ENCODE data around the gene NEK4. TPM values are rescaled to one million over a fixed set of nuclear protein-coding genes. Genes with fewer than 3 reads are reported as not detected.

The NEK4 gene
- polyA plus RNA-seq, 1 donor (not counting 4 experiments of a cell fraction or from before 2014, with no cell fraction given): 13.6 TPM

DNA sequence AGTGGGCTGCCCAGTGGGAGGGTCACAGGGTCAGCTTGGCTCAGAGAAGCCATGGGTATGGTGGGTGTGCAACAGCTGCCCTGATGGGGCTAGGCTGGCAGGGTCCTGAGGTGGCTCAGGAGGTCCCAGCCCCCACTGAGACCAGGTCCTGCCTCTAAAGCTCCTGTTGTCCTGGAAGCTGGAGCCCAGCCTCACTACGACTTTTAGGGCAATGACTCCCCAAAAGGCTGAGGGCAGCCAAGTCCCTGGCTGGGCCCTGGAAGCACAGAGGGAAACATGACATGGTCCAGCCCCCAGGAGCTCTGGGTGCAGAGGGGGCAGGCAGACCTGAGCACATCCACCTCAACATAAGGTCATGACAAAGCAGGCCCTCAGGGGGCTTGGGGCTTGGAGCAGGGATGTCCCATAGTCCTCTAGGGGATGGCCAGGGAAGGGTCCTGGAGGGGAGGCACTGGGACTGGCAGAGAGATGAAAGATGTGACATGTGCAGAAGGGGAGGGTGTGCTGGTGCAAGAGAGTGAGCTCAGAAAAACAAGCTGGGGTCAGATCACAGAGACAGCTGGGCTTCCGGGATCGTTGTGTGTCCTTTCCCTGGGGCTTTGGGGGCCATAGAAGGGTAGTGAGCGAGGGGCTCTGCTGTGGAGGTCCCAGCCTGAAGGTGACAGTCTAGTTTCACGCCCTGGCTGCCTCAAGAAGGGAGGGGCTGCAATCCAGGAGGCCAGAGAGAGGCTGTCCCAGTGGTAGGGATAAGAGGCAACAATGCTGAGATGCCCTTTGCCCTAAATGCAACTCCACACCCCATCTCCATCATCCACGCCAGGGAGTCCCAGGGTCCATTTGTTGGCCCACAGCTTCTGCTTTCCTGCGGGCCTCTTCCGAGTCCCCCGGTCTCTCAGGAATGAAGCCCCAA is 23.2 kb upstream of the NEK4 start:
- Histone ChIP-seq H3K27ac (ENCODE audit: control insufficient read depth, insufficient read depth, low read length) (no peak overlapping the region), H2AFZ (ENCODE audit: control insufficient read depth, low read length) (no peak overlapping the region), H3K4me1 (ENCODE audit: control insufficient read depth, extremely low read depth, insufficient read depth, low read length) (peaks cover 4% of the 10 kb centered on the region), H3K79me2 (ENCODE audit: control insufficient read depth, insufficient read depth, low read length) (no peaks in the 10 kb centered on the region), H4K20me1 (ENCODE audit: control insufficient read depth, extremely low read depth, insufficient read depth, low read length) (no peaks in the 10 kb centered on the region), H3K9me3 (ENCODE audit: control insufficient read depth, low read depth, low read length) (no peaks in the 10 kb centered on the region), H3K27me3 (ENCODE audit: control insufficient read depth, extremely low read depth, insufficient read depth, low read length) (peaks cover 13% of the 10 kb centered on the region), H3K9ac (ENCODE audit: control insufficient read depth, extremely low read depth, insufficient read depth, low read length) (no peak overlapping the region), H3K36me3 (ENCODE audit: control insufficient read depth in 2 of 2, extremely low read depth in 1 of 2, insufficient read depth in 2 of 2, low read length in 2 of 2) (no peaks in the 10 kb centered on the region), H3K4me3 (ENCODE audit: control insufficient read depth in 2 of 3, extremely low read depth in 1 of 3, insufficient read depth in 2 of 3, low read depth in 1 of 3, low read length in 3 of 3) (no peak overlapping the region), H3K9me1 (ENCODE audit: control insufficient read depth, extremely low read depth, insufficient read depth, low read length) (no peaks in the 10 kb centered on the region), H3K4me2 (ENCODE audit: control insufficient read depth, extremely low read depth, insufficient read depth, low read depth, low read length) (no peak overlapping the region)
- DNase-seq (ENCODE audit: low read depth, low spot score) (no peak), FAIRE-seq (no peak)
- TF ChIP-seq EZH2 (IDR thresholded peaks at IDR 0.05; ENCODE audit: low read length): no peak
- TF ChIP-seq, protein P1, sequence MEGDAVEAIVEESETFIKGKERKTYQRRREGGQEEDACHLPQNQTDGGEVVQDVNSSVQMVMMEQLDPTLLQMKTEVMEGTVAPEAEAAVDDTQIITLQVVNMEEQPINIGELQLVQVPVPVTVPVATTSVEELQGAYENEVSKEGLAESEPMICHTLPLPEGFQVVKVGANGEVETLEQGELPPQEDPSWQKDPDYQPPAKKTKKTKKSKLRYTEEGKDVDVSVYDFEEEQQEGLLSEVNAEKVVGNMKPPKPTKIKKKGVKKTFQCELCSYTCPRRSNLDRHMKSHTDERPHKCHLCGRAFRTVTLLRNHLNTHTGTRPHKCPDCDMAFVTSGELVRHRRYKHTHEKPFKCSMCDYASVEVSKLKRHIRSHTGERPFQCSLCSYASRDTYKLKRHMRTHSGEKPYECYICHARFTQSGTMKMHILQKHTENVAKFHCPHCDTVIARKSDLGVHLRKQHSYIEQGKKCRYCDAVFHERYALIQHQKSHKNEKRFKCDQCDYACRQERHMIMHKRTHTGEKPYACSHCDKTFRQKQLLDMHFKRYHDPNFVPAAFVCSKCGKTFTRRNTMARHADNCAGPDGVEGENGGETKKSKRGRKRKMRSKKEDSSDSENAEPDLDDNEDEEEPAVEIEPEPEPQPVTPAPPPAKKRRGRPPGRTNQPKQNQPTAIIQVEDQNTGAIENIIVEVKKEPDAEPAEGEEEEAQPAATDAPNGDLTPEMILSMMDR (optimal IDR thresholded peaks at IDR 0.05 in 1 of 3, IDR thresholded peaks at IDR 0.05 in 1 of 3, conservative IDR thresholded peaks at IDR 0.05 in 1 of 3; ENCODE audit: extremely low read depth in 1 of 3, insufficient read depth in 2 of 3, low read length in 3 of 3): no peak
- dilution Hi-C loops (cut with MboI; ENCODE audit: extremely low pct_ligation_motif_present, low sequenced_read_pairs): no loop called here

DNA sequence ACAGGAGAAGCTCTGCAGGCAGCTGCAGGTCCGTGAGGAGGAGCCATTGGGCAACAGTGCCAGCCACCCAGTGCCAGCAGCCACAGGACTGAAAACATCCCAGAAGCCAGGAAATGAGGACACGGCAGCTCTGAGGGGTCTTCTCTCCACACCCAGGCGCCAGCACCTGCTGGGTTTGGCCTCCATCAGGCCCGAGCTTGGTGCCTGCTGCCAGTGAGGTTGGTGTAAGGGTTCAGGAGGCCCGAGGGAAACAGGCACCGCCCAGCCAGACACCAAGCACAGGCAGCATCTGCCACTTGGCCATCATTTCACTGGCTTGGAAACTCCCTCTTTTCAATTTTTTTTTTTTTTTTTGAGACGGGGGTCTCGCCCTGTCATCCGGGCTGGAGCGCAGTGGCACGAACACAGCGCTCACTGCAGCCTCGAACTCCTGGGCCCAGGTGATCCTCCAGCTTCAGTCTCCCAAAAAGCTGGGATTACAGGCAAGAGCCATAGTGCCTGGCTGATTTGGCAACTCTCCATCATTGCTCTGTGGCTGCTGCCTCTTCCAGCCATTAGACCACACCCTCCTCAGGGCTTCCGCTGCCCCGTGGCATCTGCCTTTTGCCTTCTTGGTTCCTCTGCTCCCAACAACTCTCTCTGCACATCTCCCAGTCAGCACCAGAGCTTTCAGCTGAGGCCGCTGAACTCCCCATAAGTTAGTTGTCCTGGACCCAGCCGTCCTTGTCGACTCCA is 22.4 kb upstream of the NEK4 start:
- Histone ChIP-seq H2AFZ (ENCODE audit: control insufficient read depth, low read length) (no peak overlapping the region), H4K20me1 (ENCODE audit: control insufficient read depth, extremely low read depth, insufficient read depth, low read length) (no peaks in the 10 kb centered on the region), H3K27ac (ENCODE audit: control insufficient read depth, insufficient read depth, low read length) (no peak overlapping the region), H3K4me2 (ENCODE audit: control insufficient read depth, extremely low read depth, insufficient read depth, low read depth, low read length) (no peak overlapping the region), H3K27me3 (ENCODE audit: control insufficient read depth, extremely low read depth, insufficient read depth, low read length) (peaks cover 13% of the 10 kb centered on the region), H3K9me3 (ENCODE audit: control insufficient read depth, low read depth, low read length) (no peaks in the 10 kb centered on the region), H3K36me3 (ENCODE audit: control insufficient read depth in 2 of 2, extremely low read depth in 1 of 2, insufficient read depth in 2 of 2, low read length in 2 of 2) (no peaks in the 10 kb centered on the region), H3K79me2 (ENCODE audit: control insufficient read depth, insufficient read depth, low read length) (no peaks in the 10 kb centered on the region), H3K4me3 (ENCODE audit: control insufficient read depth in 2 of 3, extremely low read depth in 1 of 3, insufficient read depth in 2 of 3, low read depth in 1 of 3, low read length in 3 of 3) (no peak overlapping the region), H3K9me1 (ENCODE audit: control insufficient read depth, extremely low read depth, insufficient read depth, low read length) (no peaks in the 10 kb centered on the region), H3K4me1 (ENCODE audit: control insufficient read depth, extremely low read depth, insufficient read depth, low read length) (no peaks in the 10 kb centered on the region), H3K9ac (ENCODE audit: control insufficient read depth, extremely low read depth, insufficient read depth, low read length) (no peak overlapping the region)
- FAIRE-seq (no peak), DNase-seq (ENCODE audit: low read depth, low spot score) (no peak)
- dilution Hi-C loops (cut with MboI; ENCODE audit: extremely low pct_ligation_motif_present, low sequenced_read_pairs): no loop called here
- TF ChIP-seq, protein P1 (optimal IDR thresholded peaks at IDR 0.05 in 1 of 3, IDR thresholded peaks at IDR 0.05 in 1 of 3, conservative IDR thresholded peaks at IDR 0.05 in 1 of 3; ENCODE audit: extremely low read depth in 1 of 3, insufficient read depth in 2 of 3, low read length in 3 of 3): no peak
- no peak for TF ChIP-seq EZH2 (IDR thresholded peaks at IDR 0.05; ENCODE audit: low read length)
